Thyroid gland (tissue), 4 donors: Measurements from ENCODE around the gene NOTCH4. TPM values are rescaled to one million over a fixed set of nuclear protein-coding genes. Genes with fewer than 3 reads are reported as not detected.
A peak's percentile ranks its signal among the peaks of the same experiment; 100 is the strongest.

Source experiments
- DNase-seq, 2 donors: peaks; one replicate each; pipeline ENCODE4 v3.0.0-alpha.2; 2019
- H3K27ac ChIP-seq, 3 donors: fragments of 200-600 bp; sonication (generic); 1 replicate in 2 of 3; 2 replicates in 1 of 3; pipeline ENCODE4 v1.5.1; 2016 to 2019; ENCODE audit warnings: mild to moderate bottlenecking in 1 of 3, moderate library complexity in 1 of 3
- H3K27me3 ChIP-seq: fragments of 200-600 bp; sonication (generic); one replicate; pipeline ENCODE4 v1.5.1; 2019
- H3K36me3 ChIP-seq, 2 donors: fragments of 200-600 bp; sonication (generic); one replicate each; pipeline ENCODE4 v1.5.1; 2016 to 2019
- H3K4me1 ChIP-seq, 2 donors: fragments of 200-600 bp; sonication (generic); one replicate each; pipeline ENCODE4 v1.5.1; 2017 to 2019
- H3K4me3 ChIP-seq, 3 donors: fragments of 200-600 bp; sonication (generic); replicated peaks in 1 of 3; 1 replicate in 2 of 3; 2 replicates in 1 of 3; pipeline ENCODE4 v1.5.1; 2016; ENCODE audit warnings: mild to moderate bottlenecking in 1 of 3
- H3K9me3 ChIP-seq: fragments of 200-600 bp; sonication (generic); one replicate; pipeline ENCODE4 v1.5.1; 2017
- POLR2A ChIP-seq, 2 donors: fragments of 450-650 bp; IDR thresholded peaks; one replicate each; pipeline ENCODE4 v1.6.1; 2017; ENCODE audit warnings: antibody characterized with exemption in 2 of 2, mild to moderate bottlenecking in 2 of 2, moderate library complexity in 1 of 2
- WGBS, 2 donors: methylation state at CpG; one replicate each; pipeline ENCODE4 v1.1.5; 2017; 5-methylcytosine and 5-hydroxymethylcytosine counted together
- intact Hi-C: fragments of 100-400 bp; cut with DNase I; formaldehyde crosslinking; loops from one replicate; pipeline ENCODE4 v1.15.1; 2023
- total RNA-seq, 4 donors: library from RNA; depleted of rRNA; stranded (reverse); fragments of >200 nt; gene quantifications; one replicate each; pipeline ENCODE4 v1.2.3, GENCODE V29; 2016
- TF ChIP-seq, protein P1 (sequence below), 6 experiments: fragments of 200-600 bp in 3 of 6; fragments of 450-650 bp in 3 of 6; sonication (generic) in 3 of 6; IDR thresholded peaks; one replicate each; pipeline ENCODE4 v1.5.1; 2016 to 2019; ENCODE audit warnings: antibody characterized with exemption in 6 of 6, mild to moderate bottlenecking in 2 of 6, inconsistent platforms in 1 of 6, moderate library complexity in 1 of 6

The NOTCH4 gene
- total RNA-seq, 4 donors from 2014 or later = 11.0 to 37.9 (median 17.5) TPM

DNA sequence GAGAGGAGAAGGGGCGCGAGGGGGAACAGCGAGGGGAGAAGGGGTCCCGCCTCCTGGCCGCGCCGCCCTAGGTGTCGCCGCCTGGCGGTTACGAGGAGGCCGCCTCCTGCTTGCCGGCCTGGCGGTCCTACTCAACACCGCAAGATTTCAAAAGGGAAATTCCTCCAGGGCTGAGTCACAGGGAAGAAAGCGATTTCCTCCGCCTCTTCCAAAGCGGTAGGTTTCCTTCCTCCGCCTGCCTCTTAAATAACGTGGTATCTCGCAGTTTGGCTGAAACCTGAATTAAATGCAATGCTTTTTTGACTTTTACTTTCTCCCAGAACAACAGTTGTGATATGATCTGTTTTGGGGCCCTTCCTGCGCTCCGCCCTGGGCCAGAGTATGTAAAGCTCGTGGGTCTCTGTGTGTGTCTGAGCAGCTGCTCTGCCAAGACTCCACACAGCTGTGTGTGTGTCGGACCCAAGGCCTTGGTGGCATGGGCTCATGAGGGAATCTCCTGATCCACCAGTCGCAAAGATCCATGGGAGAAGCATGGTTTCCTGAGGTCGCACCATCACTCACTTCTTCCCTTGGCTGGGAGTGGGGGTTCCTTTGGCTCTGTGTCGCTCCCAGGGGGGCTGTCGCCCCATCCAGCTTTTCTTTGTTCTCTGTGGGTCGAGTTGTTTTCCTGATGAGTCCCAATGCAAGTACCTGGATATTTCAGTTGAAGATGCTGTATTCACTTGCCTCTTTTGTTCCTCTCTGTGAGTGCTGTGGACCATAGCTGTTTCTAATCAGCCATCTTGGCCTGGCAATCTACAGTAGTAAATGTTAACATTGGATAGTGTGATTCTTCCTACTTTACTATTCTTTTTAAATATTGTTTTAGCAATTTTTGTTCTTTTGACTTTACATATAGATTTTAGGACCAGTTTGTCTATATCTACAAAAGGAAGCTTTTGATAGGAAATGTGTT is 31.6 kb upstream of the NOTCH4 start:
- Histone ChIP-seq H3K4me3 (peak overlapping the region in 1 of 3 donors; percentile 27), H3K9me3 (no peaks in the 10 kb centered on the region), H3K27me3 (no peaks in the 10 kb centered on the region), H3K4me1 (peaks cover 7 to 10% of the 10 kb centered on the region in 2 donors), H3K27ac (peak overlapping the region; percentile 49 to 74 (median 56)), H3K36me3 (no peaks in the 10 kb centered on the region)
- DNase-seq = peak; percentile 64 to 70
- intact Hi-C loops = no loop called here
- WGBS, 2 donors = 13 to 14% methylated on average over 30 of the region's 30 CpGs
- no peak for TF ChIP-seq POLR2A (IDR thresholded peaks at IDR 0.05)
- TF ChIP-seq, protein P1, sequence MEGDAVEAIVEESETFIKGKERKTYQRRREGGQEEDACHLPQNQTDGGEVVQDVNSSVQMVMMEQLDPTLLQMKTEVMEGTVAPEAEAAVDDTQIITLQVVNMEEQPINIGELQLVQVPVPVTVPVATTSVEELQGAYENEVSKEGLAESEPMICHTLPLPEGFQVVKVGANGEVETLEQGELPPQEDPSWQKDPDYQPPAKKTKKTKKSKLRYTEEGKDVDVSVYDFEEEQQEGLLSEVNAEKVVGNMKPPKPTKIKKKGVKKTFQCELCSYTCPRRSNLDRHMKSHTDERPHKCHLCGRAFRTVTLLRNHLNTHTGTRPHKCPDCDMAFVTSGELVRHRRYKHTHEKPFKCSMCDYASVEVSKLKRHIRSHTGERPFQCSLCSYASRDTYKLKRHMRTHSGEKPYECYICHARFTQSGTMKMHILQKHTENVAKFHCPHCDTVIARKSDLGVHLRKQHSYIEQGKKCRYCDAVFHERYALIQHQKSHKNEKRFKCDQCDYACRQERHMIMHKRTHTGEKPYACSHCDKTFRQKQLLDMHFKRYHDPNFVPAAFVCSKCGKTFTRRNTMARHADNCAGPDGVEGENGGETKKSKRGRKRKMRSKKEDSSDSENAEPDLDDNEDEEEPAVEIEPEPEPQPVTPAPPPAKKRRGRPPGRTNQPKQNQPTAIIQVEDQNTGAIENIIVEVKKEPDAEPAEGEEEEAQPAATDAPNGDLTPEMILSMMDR (IDR thresholded peaks at IDR 0.05) = peak in 5 of 6 experiments; percentile 27 to 83 (median 52)

DNA sequence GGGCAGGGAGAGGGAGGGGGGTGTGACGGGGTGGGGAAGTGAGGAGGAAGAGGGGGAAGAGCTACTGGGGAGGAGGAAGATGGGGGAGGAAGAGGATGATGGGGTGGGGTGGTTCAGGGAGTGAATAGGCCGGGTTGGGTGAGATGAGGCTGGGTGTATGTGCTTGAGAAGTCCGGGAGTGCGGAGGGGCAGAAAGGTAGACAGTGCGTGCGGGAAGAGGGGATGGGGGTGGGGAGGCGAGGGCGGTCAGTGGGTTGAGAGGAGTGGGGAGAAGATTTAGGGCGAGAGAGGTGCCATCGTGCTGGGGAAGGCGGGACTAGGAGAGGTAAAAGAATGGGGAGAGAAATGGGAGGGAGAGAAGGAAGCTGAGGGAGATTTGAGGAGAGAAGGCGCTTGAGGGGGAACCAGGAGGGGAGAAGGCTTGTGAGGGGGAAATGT is 30.9 kb upstream of the NOTCH4 start:
- intact Hi-C loops = no loop called here
- no peak for TF ChIP-seq POLR2A (IDR thresholded peaks at IDR 0.05)
- TF ChIP-seq, protein P1 (IDR thresholded peaks at IDR 0.05) = no peak

DNA sequence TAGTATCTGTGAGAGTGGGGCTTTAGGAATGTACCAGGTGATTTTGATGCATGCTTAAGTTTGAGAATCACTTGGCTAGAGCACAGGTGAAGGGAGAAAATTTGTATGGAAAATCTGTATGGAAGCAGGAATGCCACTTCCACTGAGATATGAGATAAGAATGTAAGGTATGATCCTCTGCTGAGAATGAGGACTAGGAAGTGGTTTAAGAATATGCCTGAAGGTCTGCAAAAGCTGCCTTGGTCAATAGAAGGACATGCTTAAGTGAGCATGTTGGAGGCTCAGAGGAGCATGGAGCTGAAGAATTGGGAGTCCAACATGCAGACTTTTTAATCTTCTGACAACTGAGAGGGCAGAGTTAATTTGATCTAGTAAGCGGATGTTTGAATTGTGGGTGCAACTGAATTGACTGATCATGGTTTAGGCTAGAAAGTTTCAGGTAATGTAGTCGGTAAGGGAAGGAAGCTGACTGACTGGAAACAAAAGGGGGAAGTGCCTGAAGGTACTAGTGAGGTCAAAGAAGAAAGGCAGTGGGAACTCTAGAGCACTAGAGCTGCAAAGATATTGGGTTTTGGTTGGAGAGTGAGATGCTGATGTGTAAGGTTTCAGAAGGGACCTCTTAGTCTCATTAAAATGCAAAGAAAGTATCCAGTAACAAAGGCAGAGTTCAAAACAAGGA is 28.6 kb upstream of the NOTCH4 start:
- DNase-seq = no peak
- no peak for TF ChIP-seq POLR2A (IDR thresholded peaks at IDR 0.05)
- TF ChIP-seq, protein P1 (IDR thresholded peaks at IDR 0.05) = no peak
- Histone ChIP-seq H3K36me3 (no peaks in the 10 kb centered on the region), H3K27ac (no peak overlapping the region), H3K9me3 (no peaks in the 10 kb centered on the region), H3K4me1 (peaks cover 7 to 10% of the 10 kb centered on the region in 2 donors), H3K27me3 (no peaks in the 10 kb centered on the region), H3K4me3 (no peak overlapping the region)
- intact Hi-C loops = no loop called here
- WGBS, 2 donors = 51 to 67% methylated on average over 1 to 2 of the region's 2 CpGs

More for the DNA sequence above, 30.9 kb upstream of the NOTCH4 start:
- WGBS, 2 donors = 14 to 18% methylated on average over 12 of the region's 12 CpGs
- DNase-seq = peak in 1 of 2 donors; percentile 9
- H3K4me1 ChIP-seq = peaks cover 7 to 10% of the 10 kb centered on the region in 2 donors
- peak overlapping the region in 2 of 3 donors; percentile 56 to 74 for H3K27ac ChIP-seq
- no peaks in the 10 kb centered on the region for H3K27me3 ChIP-seq
- H3K36me3 ChIP-seq = no peaks in the 10 kb centered on the region
- peak overlapping the region in 1 of 3 donors; percentile 27 for H3K4me3 ChIP-seq
- no peaks in the 10 kb centered on the region for H3K9me3 ChIP-seq

DNA sequence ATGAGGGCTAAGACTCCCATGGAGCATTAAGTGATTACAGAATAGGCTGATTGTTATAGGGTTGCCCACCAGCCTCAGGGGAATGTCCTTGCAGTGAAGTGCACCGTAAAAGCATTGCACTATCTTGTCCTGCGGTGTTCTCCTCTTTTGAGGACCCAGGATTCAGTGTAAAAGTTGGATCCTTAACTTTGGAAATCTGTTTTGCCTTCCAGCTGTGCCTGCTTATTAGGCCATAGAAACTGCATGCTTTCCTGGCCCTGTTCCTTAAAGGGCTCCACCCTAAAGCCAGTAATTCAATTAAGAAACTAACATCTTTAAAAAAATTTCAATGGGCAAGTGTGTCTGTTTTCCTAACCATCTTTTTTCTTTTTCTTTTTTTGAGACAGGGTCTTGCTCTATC is 25.4 kb upstream of the NOTCH4 start:
- intact Hi-C loops = no loop called here
- TF ChIP-seq POLR2A (IDR thresholded peaks at IDR 0.05) = no peak
- TF ChIP-seq, protein P1 (IDR thresholded peaks at IDR 0.05) = no peak
- Histone ChIP-seq H3K27ac (no peak overlapping the region), H3K4me3 (no peak overlapping the region), H3K27me3 (no peaks in the 10 kb centered on the region), H3K4me1 (peaks cover 0 to 4% of the 10 kb centered on the region in 2 donors), H3K36me3 (no peaks in the 10 kb centered on the region), H3K9me3 (no peaks in the 10 kb centered on the region)
- 79 to 97% methylated on average over 2 of the region's 2 CpGs for WGBS, 2 donors
- no peak for DNase-seq
